GM19035 (cell line): ENCODE data around the gene AMOTL2.

Experiments
- ATAC-seq: cut with Tn5 transposase; IDR thresholded peaks from one replicate; pipeline ENCODE4 v1.9.1; 2021; ENCODE audit not compliant: unreplicated experiment

The AMOTL2 gene

DNA sequence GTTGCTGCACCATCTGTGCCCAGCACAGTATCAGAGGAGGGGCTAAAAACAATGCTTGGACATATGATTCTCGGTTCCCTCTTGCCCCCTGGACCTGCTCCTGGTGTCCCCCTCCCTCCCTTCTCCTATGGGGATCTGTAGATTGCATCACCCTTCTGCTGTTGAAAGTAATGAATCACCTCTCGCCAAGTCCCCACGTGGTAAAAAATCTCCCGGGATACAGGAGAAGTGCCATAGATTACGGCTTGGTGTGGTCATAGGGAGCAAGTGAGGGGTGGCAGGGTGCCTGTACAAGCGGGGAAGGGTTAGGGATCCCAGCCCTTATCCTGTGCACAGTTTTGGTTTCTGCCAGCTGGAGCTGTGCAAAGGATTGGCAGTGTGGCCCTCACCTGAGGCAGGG lies 37.7 kb downstream of the AMOTL2 start:
- no peak for ATAC-seq

DNA sequence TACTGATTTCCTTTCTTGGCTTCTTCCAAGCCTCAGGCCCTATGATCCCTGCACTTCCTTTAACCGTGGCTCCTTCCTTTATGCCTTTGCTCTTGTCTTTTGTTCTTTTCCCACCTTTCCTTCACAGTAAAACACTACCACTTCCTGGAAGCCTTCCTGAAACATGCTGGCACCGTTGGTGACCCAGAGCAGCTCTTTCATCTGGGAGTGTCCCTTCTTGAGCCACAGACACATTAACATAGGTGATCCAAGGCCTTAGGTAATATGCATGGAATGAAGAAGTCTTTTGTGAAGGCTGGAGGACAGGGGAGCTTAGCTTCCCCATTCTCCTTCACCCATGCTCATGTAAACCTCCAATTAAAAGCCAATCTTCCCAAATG lies 39.4 kb downstream of the AMOTL2 start:
- no peak for ATAC-seq

DNA sequence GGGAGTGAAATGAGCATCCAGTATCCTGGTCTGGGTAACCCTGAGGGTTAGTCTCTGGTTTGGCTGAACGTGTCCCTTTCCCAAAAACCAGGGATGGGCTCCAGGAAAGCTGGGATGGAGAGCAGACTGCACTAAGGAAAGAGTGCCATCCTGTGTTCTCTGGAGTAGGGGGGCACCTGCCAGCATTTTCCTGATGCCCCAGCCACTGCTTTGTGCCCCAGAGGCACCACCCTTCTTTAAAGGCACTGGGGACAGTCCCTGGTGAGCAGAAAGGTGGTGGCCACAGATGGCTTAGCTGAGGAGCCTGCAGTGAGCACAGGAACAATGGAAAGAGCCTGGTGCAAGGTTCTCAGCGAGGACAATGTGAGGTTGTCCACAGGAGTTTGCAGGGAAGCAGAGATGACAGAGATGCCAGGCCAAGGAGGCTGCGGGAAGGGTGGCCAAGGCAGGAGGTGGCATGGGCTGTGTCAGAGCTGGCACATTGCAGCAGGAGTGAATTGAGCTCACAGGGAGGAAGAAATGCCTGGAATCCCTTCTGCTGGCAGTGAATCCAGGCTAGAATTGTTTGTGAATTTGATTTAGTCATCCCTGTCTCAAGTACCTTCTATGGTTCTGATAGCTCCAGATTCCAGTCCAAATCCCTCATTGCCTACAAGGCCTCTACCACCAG lies 39.9 kb downstream of the AMOTL2 start:
- ATAC-seq = no peak

DNA sequence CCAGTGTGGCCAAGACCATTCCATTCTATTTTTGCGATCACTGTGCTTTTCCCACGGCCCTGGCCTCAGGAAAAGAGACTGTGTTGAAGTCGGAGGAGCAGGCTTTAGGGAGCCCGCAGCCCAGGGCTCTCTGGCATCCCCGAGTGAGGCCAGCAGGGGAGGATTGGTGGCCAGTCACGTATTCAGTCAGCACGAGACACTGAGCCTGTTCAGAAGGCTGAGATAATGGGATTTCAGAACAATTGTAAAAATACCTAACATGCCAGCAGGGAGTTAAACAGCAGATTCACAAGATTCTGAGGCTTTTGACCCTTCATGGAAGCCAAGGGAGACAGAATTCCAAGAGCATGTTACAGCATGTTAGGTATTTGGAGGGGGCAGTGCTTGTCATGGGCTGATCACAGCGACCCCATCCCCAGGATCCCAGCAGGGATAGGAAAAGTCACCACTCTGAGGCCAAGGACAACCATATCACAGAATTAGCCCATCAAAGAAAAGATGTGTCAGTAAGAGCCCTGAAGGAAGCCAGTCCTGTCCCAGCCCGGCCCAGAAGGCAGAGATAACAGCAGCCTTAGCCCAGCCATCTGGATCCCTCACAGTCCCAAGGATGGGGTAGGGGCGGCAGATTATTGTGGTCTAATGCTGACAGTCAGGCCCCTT lies 40.6 kb downstream of the AMOTL2 start:
- no peak for ATAC-seq

GRCh38 chr3:134332344-134332743 lies 41.9 kb downstream of the AMOTL2 start:
- no peak for ATAC-seq

DNA sequence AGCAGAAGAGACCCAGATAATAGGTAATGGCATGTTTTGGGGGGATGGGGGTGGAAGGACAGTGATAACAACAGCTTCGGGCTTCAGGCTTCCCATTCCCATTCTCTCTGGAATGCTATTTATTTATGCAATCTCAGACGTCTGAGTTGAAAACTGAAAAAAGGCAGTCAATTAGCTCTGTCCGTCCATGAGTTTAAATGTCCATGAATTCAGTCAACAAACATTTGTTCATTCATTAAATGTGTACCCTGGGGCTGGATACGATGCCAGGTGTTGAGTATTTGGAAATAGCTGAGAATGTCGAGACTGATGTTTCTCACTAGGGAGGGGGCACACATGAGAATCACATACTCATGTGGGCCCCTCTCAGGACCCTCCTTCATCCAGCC lies 42.4 kb downstream of the AMOTL2 start:
- no peak for ATAC-seq

DNA sequence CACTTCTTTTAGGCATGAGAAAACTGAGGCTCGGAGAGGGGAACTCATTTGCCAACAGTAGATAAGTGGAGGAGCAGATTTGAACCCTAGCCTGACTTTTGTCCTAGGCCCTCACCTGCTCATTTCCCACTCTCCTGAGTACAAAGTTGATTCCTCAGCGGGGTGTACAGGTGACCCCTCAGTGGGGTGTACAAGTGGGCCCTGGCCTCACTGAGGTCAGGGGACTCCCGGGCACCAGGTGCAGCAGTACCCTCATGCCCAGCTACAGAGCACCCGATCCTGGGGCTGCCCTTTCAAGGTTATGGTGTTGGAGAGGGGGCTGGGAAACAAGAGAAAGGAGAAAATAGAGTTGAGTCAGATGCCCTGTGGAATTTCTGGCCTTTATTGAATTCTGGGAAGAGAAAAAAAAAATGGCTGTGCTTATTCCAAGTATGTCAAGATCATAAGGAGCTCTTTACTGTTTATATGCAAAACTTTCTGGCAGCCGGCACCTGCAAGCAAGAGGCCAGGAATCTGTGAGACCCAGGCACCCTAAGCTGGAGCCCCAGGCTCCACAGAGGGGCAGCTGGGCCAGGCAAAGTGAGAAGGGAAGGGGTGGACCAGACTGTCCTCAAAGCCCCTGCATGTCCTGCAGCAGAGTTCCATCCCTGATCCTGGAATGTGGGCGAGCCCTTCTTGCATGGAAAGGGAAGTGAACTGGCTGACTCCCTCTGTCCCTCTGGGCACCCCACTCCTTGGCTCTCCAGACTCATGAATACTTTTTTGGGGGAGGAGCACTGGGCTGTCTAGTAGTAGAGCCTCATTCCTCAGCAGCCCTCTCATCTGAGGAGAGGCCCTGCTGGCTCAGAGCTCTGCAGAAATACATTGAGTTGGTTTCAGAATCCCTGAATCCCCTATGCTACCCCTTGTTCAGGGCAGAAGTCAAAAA lies 43.1 kb downstream of the AMOTL2 start:
- no peak for ATAC-seq

DNA sequence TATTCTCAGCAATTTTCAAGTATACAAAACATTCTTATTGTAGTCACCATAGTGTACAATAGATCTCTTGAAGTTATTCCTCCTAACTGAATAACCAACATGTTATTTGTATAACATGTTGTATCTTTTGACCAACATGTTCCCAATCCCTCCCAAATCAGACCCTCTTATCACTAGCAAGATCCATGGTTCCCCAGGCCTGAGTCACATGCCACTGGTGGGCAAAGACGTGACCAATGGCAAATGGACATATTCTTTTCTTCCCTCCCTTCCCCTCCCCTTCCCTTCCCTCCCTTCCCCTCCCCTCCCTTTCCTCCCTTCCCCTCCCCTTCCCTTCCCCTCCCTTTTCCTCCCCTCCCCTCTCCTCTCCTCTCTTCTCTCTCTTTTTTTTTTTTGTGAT lies 45.4 kb downstream of the AMOTL2 start:
- no peak for ATAC-seq

DNA sequence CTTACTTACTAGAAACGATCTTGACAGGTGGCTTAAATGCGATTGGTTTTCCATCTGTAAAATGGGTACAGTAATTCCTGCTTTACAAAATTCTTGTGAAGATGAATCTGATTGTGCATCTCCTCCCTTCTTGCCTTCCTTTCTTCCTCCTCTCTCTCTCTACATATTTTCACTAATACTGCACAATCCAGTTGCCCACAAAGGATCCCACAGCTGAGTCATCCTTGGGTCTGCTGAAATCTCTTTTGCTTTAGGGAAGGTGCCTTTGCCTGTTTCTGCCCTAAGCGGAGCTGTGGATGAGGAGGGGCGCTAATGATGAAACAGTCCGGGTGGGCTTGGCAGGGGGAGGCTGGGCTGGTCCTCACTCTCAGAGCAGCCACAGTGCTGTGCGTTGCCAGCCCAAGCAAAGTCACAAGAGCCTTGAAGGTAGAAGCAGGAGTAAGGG lies 46.1 kb downstream of the AMOTL2 start:
- no peak for ATAC-seq

GRCh38 chr3:134327594-134327975 lies 46.7 kb downstream of the AMOTL2 start:
- no peak for ATAC-seq

DNA sequence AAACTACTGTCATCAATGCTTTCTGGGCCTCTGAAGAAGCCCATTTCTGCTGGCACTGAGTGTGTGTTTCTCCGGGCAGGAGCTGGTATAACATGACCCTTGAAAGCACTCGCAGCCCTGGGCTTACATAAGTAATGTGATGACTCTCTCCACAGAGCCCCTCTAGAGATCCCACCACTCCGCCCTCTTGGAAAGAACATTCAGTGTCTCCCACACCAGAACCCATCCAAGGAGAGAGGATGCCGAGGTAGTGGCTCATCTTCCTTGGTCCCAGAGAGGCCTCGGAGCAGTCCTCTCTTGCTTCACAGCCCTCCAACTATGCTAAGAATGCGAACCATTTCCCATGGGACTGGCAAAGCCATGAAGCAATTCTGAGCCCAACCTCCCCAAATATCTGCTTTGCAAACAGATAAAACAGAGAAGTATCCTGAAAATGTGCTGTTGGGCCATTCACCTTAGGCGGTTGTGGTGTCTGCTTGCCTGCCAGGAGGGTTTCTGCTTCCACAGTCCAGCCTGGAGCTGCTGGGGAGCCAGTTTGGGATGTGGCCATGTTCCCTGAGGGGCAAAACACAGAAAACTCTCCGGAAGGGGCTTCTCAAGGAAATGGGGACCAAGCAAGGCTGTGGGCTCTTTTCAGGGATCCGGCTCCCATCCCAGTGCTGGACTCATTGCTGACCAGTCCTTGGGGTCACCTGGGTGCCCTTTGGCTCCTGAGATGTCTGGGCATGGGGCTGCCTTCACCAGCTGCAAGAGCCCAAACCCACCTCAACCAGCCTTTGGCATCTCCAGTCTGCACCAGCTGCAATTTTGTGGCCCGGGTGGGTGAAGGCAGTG lies 47.3 kb downstream of the AMOTL2 start:
- ATAC-seq = no peak

DNA sequence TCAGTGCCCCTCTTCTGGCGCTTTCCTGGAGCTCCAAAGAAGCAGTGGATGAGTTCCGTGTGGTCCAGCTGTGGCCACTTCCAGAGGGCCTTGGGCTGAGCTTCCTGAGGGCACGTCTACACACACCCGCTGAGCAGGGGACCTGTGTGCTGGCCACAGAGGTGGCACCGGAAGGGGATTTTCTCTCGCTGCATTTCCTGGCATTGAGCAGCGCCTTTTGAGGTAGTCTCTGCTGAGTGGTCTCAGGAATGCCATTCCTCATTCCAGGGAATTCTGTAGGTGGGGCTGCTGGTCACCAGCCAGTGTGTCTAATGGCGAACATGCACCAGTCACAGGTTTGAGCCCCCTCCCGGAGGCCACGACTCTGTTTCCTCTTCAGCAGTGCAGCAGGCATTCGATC lies 48.1 kb downstream of the AMOTL2 start:
- ATAC-seq = no peak

DNA sequence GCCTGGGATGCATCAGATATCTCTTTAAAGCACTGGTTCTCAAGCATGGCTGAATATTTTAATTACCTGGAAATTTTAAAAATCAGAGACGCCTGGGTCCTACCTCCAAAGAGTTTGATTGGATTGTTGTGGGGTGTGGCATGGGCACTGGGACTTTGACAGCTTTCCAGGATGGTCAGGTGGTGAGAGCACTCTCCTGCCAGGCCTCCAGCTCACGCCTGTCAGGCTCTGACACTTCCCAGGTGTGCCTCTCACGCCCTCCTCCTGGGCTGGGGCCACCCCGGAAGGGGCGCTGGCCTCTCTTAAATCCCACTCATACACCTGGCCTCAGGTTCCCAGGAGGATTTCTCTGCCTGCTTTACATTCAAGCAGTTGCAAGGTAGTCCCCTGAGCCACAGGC lies 48.5 kb downstream of the AMOTL2 start:
- ATAC-seq = no peak

DNA sequence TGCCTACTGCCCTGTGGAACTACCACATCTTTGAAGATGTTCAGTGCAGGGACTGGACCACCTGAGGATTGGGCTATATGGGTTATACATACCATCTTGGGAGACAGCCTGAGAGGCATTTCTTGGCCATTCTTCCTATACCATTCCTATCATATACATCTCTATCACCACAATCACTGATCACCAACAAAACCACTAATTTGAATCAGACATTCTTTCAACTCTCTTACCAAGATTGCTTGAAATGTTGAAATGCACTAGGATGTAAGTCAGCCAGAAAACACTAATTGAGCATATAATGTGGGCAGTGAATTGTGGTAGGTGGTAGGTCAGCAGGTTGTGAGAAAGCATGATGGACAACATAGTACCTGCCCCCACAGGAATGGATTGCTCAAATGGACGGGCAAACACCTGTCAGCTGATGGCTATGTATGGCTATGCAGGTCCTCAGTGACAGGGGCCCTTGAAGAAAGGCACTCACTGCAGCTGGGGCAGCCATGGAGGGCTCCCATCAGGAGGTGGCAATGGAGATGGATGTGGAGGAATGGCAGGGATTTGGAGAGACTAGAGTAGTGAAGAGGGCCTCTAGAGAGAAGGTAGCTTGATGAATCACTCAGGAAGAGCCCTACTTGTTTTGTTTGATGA lies 49.1 kb downstream of the AMOTL2 start:
- no peak for ATAC-seq

DNA sequence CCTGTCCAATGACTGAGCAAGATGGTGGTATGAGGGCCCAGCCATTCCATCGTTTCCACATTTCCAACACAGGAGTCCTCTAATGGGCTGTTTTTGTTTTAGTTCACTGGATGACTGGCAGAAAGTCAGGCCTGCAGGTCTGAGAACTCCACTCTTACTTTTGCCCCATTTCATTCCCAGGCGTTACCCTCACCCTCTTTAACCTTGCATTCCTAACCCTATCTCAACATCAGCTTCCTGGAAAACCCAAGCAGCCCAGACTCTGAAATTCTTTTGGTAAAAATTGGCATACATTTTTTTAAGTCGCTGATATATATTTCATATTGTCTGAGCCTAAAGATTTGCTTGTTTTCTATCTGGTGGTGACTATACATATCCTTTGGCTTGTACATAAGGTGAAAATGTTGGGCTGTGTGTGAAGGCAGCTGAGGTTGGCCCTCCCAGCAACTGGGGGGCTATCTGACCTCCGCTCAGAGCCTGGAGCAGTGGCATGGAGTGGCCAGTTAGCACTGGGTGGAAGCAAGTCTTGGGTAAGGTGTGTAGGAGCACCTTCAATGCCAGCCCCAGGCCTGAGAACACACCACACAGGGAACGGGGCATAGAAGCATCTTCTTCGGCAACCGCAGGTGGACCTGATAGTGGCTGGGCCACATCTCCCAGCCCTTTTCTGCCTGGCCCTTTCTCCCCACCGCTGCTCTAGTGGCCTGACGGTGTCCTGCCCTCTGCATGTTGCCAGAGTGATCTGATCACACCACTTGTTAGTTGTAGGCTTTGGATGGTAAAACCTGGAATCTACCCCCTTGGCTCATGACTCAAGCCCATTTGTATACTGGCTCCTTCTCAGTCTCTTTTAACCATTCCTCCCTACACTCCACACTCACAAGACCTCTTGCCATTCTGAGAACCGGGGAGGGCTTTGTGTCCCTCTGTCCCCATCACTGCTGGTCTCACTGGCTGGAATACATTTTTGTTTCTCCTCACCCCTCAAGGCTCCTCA lies 50.0 kb downstream of the AMOTL2 start:
- ATAC-seq = no peak

DNA sequence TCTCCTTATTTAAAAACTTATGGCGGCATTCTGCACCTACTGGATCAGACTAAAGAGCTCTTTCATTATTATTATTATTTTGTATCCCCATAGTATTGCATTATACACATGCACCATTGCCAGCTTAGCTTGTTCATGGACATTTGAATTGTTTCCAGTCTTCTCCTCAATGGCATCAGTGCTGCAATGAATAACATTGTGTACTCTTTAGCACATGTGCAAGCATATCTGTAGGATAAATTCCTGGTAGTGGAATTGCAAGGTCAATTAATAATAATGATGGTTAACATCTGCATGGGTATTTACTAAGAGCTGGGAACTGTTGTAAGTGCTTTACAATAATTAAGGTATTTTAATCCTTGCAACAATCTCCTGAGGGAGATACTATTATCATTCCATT lies 52.0 kb downstream of the AMOTL2 start:
- ATAC-seq = no peak

- ATAC-seq = no peak
These were observed 53.5 kb downstream of the AMOTL2 start for GRCh38 chr3:134320749-134321148.

DNA sequence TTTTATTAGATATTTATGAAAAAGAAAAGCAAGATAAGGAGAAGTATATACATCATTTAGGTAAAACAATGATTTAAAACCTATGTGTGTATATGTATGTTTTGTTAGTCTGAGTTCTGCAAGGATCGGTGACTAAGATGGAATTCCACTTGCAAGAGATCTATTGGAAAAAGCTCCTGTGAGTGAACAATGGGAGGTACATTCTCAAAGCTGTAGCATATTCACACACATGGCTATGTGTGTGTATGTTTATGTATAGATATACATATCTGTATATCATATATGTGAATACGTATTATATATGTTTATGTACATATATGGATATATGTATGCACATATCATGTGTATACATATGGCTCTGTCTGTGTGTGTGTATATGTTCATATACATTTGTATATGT lies 54.3 kb downstream of the AMOTL2 start:
- ATAC-seq = no peak

- ATAC-seq = no peak
These were observed 56.1 kb downstream of the AMOTL2 start for GRCh38 chr3:134318166-134318565.
